Measurements from ENCODE around the gene NOXO1. TPM values are rescaled to one million over a fixed set of nuclear protein-coding genes. Genes with fewer than 3 reads are reported as not detected.

Gene NOXO1
- total and polyA plus RNA-seq, 9 of the 15 experiments (the other 6 are each of a cell fraction or from before 2014, with no cell fraction given) = not detected

DNA sequence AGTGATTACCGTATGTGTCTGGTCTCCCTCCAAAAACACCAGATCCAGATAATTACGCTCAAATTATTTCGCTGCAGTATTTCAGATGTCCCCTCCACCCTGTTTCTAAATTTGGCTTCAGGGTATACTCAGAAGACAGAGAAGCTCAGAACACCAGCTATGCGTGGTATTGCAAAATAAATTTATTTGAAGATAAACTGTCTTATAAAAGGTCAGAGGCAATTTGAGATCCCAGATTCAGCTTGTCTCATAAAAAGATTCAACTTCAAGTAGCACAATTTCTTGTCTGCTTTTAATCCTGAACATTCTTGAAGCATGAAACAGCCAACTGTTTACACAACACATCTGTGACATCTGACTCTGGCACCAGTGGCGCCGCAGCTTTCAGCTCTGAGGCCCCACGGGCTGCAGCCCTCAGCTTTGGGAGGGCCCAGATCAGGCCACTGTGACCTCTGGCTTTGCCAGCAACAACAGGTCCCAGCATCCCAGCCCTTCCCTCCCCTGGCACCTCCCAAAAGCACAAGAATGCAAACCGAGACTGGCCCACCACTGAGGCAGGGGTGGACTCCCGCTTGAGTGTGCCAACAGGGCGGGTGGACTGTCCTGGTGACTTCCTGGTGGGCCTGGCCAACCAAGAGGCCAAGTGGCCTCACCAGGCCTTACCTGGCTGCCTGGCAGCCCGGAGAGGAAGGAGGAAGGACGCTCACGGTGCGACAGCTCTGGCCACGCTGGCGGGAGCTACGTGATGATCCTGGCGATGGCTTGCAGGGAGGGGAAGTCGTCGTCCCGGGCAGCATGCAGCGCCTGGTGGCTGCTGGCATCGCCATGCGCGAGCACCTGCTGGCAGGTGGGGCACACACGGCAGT lies 16.5 kb upstream of the NOXO1 start:
- Histone ChIP-seq H3K4me1 (replicated peaks in 1 of 2; ENCODE audit: control insufficient read depth in 2 of 2, insufficient read depth in 2 of 2, low read length in 2 of 2) (peaks cover 12 to 51% of the 10 kb centered on the region in 2 experiments), H3K9ac (ENCODE audit: insufficient read depth in 1 of 2, low read depth in 2 of 2, low read length in 2 of 2) (peak overlapping the region in 1 of 2 experiments; percentile 13; a peak in 1 of 4 replicates), H3K79me2 (ENCODE audit: control insufficient read depth, insufficient read depth, low read length) (peaks cover 31% of the 10 kb centered on the region), H3K27ac (ENCODE audit: extremely low read depth, low read depth, low read length) (no peak overlapping the region), H3K9me3 (replicated peaks; ENCODE audit: control insufficient read depth, insufficient read depth, low read depth, low read length) (no peaks in the 10 kb centered on the region), H3K4me2 (ENCODE audit: insufficient read depth, low read length) (no peak overlapping the region), H3K27me3 (ENCODE audit: control insufficient read depth in 2 of 2, insufficient read depth in 2 of 2, low read length in 2 of 2) (no peaks in the 10 kb centered on the region), H4K20me1 (replicated peaks; ENCODE audit: control insufficient read depth, insufficient read depth, low read length) (no peaks in the 10 kb centered on the region; the same call in none of the 2 replicates), H2AFZ (ENCODE audit: low read depth, low read length) (no peak overlapping the region), H3K36me3 (ENCODE audit: control insufficient read depth, insufficient read depth, low read length) (peaks cover 76% of the 10 kb centered on the region), H3K4me3 (no peak overlapping the region), H3K9me1 (ENCODE audit: control insufficient read depth, insufficient read depth, low read length) (no peaks in the 10 kb centered on the region)
- TF ChIP-seq BACH1 (tag; IDR thresholded peaks at IDR 0.05) (no peak), FOXM1 (IDR thresholded peaks at IDR 0.05; ENCODE audit: low read depth) (no peak), FOXM1 (CRISPR knock-in tag; IDR thresholded peaks at IDR 0.05; ENCODE audit: low read depth) (no peak), SLC30A9 (CRISPR knock-in tag; IDR thresholded peaks at IDR 0.05) (no peak), RBFOX2 (IDR thresholded peaks at IDR 0.05; ENCODE audit: low read depth, low read length) (peak; percentile 43), ZNF561 (CRISPR knock-in tag; conservative IDR thresholded peaks at IDR 0.05) (no peak), MYC (IDR thresholded peaks at IDR 0.05; ENCODE audit: low read depth, low read length) (no peak), MYC (CRISPR knock-in tag; IDR thresholded peaks at IDR 0.05; ENCODE audit: borderline replicate concordance, low read depth) (no peak), ZNF274 (IDR thresholded peaks at IDR 0.05; ENCODE audit: borderline replicate concordance, low read depth, low read length) (no peak)
- TF ChIP-seq, protein P1, sequence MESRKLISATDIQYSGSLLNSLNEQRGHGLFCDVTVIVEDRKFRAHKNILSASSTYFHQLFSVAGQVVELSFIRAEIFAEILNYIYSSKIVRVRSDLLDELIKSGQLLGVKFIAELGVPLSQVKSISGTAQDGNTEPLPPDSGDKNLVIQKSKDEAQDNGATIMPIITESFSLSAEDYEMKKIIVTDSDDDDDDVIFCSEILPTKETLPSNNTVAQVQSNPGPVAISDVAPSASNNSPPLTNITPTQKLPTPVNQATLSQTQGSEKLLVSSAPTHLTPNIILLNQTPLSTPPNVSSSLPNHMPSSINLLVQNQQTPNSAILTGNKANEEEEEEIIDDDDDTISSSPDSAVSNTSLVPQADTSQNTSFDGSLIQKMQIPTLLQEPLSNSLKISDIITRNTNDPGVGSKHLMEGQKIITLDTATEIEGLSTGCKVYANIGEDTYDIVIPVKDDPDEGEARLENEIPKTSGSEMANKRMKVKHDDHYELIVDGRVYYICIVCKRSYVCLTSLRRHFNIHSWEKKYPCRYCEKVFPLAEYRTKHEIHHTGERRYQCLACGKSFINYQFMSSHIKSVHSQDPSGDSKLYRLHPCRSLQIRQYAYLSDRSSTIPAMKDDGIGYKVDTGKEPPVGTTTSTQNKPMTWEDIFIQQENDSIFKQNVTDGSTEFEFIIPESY (CRISPR knock-in tag; IDR thresholded peaks at IDR 0.05) = 0 out of 2 replicates have a peak, but pooled peaks have one; percentile 42
- intact Hi-C loops (cut with micrococcal nuclease) = no loop called here
- in situ Hi-C loops (cut with MboI) = no loop called here
- 92% methylated on average over 23 of the region's 26 CpGs for WGBS (ENCODE audit: insufficient coverage, low coverage, missing lambda C conversion rate)
- no TSS peak for BruUV-seq (replicated peaks)
- DNase-seq (ENCODE audit: extremely low read depth in 1 of 4, low spot score in 3 of 4) = no peak
- ChIA-PET CTCF (ENCODE audit: low intra/inter-chr PET ratio) (no interaction called here), POLR2A (interaction anchor here (0.6 to 3.8 kb wide), 8 partner anchors 11 to 158 kb away, joined by 3 to 16 read pairs (median 4); partner anchors contain the start of genes RPS2, TRAF7 and ZNF598)
- no peak for ATAC-seq
- FAIRE-seq = no peak

Data from K562 (cell line).